ENCODE data around the gene ME1.
"Not testable (repeated sequence)": the region's sequence is repeated elsewhere in the genome, so short reads cannot be mapped to it uniquely, and the experiment has no call there.

ME1 gene

GRCh38 chr6:83202031-83202430, 228.8 kb downstream of the ME1 start:
- DNase-seq, result no peak
- in situ Hi-C loops (cut with MboI; ENCODE audit: low pct_unique_long_range_greater_than_20kb, low sequenced_read_pairs), result no loop called here

GRCh38 chr6:83199863-83200225, 231.0 kb downstream of the ME1 start:
- in situ Hi-C loops (cut with MboI; ENCODE audit: low pct_unique_long_range_greater_than_20kb, low sequenced_read_pairs), result no loop called here
- DNase-seq, result no peak

GRCh38 chr6:83199173-83199862, 231.5 kb downstream of the ME1 start:
- no peak for DNase-seq
- in situ Hi-C loops (cut with MboI; ENCODE audit: low pct_unique_long_range_greater_than_20kb, low sequenced_read_pairs), result no loop called here

- in situ Hi-C loops (cut with MboI; ENCODE audit: low pct_unique_long_range_greater_than_20kb, low sequenced_read_pairs), result no loop called here
- DNase-seq, result no peak
Measured at GRCh38 chr6:83198486-83199172, 232.2 kb downstream of the ME1 start.

GRCh38 chr6:83193747-83194566, 236.9 kb downstream of the ME1 start:
- peak; percentile 49 for DNase-seq
- in situ Hi-C loops (cut with MboI; ENCODE audit: low pct_unique_long_range_greater_than_20kb, low sequenced_read_pairs), result no loop called here

GRCh38 chr6:83192871-83193746, 237.7 kb downstream of the ME1 start, which contains the start of the genes PGM3 and RWDD2A:
PGM3 (minus strand) TSS chr6:83193265; CDS start chr6:83191012, 2,253 bp downstream.
RWDD2A (plus strand) TSS chr6:83193357; CDS start chr6:83194452, 1,095 bp downstream.
- in situ Hi-C loops (cut with MboI; ENCODE audit: low pct_unique_long_range_greater_than_20kb, low sequenced_read_pairs), result no loop called here
- DNase-seq, result peak; percentile 90

GRCh38 chr6:83192456-83192855, 238.4 kb downstream of the ME1 start:
- no peak for DNase-seq
- in situ Hi-C loops (cut with MboI; ENCODE audit: low pct_unique_long_range_greater_than_20kb, low sequenced_read_pairs), result no loop called here

GRCh38 chr6:83191974-83192373, 238.9 kb downstream of the ME1 start:
- in situ Hi-C loops (cut with MboI; ENCODE audit: low pct_unique_long_range_greater_than_20kb, low sequenced_read_pairs); DNase-seq: not testable (repeated sequence)

GRCh38 chr6:83190626-83191025, 240.2 kb downstream of the ME1 start:
- no peak for DNase-seq
- in situ Hi-C loops (cut with MboI; ENCODE audit: low pct_unique_long_range_greater_than_20kb, low sequenced_read_pairs), result no loop called here

- DNase-seq, result no peak
Measured at GRCh38 chr6:83188501-83188900, 242.3 kb downstream of the ME1 start.

GRCh38 chr6:83185096-83185495, 245.8 kb downstream of the ME1 start:
- in situ Hi-C loops (cut with MboI; ENCODE audit: low pct_unique_long_range_greater_than_20kb, low sequenced_read_pairs), result no loop called here
- DNase-seq, result no peak

More at GRCh38 chr6:83188501-83188900, 242.3 kb downstream of the ME1 start:
- in situ Hi-C loops (cut with MboI; ENCODE audit: low pct_unique_long_range_greater_than_20kb, low sequenced_read_pairs), result no loop called here

- DNase-seq, result no peak
- in situ Hi-C loops (cut with MboI; ENCODE audit: low pct_unique_long_range_greater_than_20kb, low sequenced_read_pairs), result no loop called here
Measured at GRCh38 chr6:83183082-83183828, 247.6 kb downstream of the ME1 start.

GRCh38 chr6:83182114-83182513, 248.7 kb downstream of the ME1 start:
- in situ Hi-C loops (cut with MboI; ENCODE audit: low pct_unique_long_range_greater_than_20kb, low sequenced_read_pairs), result no loop called here
- DNase-seq, result no peak

GRCh38 chr6:83180426-83180950, 250.4 kb downstream of the ME1 start:
- DNase-seq, result no peak
- in situ Hi-C loops (cut with MboI; ENCODE audit: low pct_unique_long_range_greater_than_20kb, low sequenced_read_pairs), result no loop called here

- DNase-seq, result no peak
- in situ Hi-C loops (cut with MboI; ENCODE audit: low pct_unique_long_range_greater_than_20kb, low sequenced_read_pairs), result no loop called here
Measured at GRCh38 chr6:83176246-83176645, 254.6 kb downstream of the ME1 start.

GRCh38 chr6:83169511-83169910, 261.3 kb downstream of the ME1 start:
- DNase-seq, result no peak
- in situ Hi-C loops (cut with MboI; ENCODE audit: low pct_unique_long_range_greater_than_20kb, low sequenced_read_pairs), result no loop called here

GRCh38 chr6:83169106-83169505, 261.7 kb downstream of the ME1 start:
- no peak for DNase-seq
- in situ Hi-C loops (cut with MboI; ENCODE audit: low pct_unique_long_range_greater_than_20kb, low sequenced_read_pairs), result no loop called here

- DNase-seq, result no peak
- in situ Hi-C loops (cut with MboI; ENCODE audit: low pct_unique_long_range_greater_than_20kb, low sequenced_read_pairs), result no loop called here
Measured at GRCh38 chr6:83168556-83168955, 262.3 kb downstream of the ME1 start.

Data from KBM-7 (cell line).